ENCODE measurements around the gene SYT7. TPM values are rescaled to one million over a fixed set of nuclear protein-coding genes. Genes with fewer than 3 reads are reported as not detected.

Gene SYT7
- total and polyA plus RNA-seq, 2 of the 8 experiments (the other 6 are each of a cell fraction or from before 2014, with no cell fraction given) = 9.6 to 10.5 TPM

- no peak overlapping the region; the same call in none of the 2 replicates for H4K8ac ChIP-seq (ENCODE audit: extremely low read depth, insufficient read depth, low read length)
- no peak overlapping the region for H3K27ac ChIP-seq (ENCODE audit: low read depth, low read length)
- no peak overlapping the region for H2BK15ac ChIP-seq (ENCODE audit: low read length)
- peak overlapping the region; percentile 60; the same call in 1 of the 2 replicates for H2BK12ac ChIP-seq (ENCODE audit: low read depth, low read length)
- no peaks in the 10 kb centered on the region for H3K9me3 ChIP-seq (ENCODE audit: insufficient read depth in 2 of 2, low read depth in 1 of 2, low read length in 1 of 2)
- H3K36me3 ChIP-seq (ENCODE audit: control insufficient read depth in 2 of 4, insufficient read depth in 4 of 4, low read length in 3 of 4) = no peaks in the 10 kb centered on the region; a peak in 1 of 8 replicates
- H3K14ac ChIP-seq (ENCODE audit: insufficient read length) = no peak overlapping the region
- no peak overlapping the region; a peak in 1 of 7 replicates for H3K9ac ChIP-seq (replicated peaks in 1 of 4; ENCODE audit: extremely low read depth in 1 of 4, low read depth in 3 of 4, low read length in 3 of 4)
- H3K23me2 ChIP-seq (ENCODE audit: low read depth, low read length) = no peaks in the 10 kb centered on the region; the same call in 1 of the 2 replicates
- H3K18ac ChIP-seq (ENCODE audit: extremely low read depth, low read length) = peak overlapping the region; percentile 65; the same call in 1 of the 2 replicates
- H4K91ac ChIP-seq (replicated peaks; ENCODE audit: insufficient read length, low read length) = peak overlapping the region; percentile 61
- FAIRE-seq (no peak), DNase-seq (ENCODE audit: low read depth in 1 of 2, low spot score in 2 of 2) (peak in 1 of 2 experiments; percentile 66)
- H4K5ac ChIP-seq (ENCODE audit: insufficient read length, low read depth, low read length) = no peak overlapping the region
- no peak overlapping the region for H3K23ac ChIP-seq (ENCODE audit: insufficient read length)
- H3K56ac ChIP-seq (replicated peaks; ENCODE audit: insufficient read length, low read depth, low read length) = no peak overlapping the region
- H3K27me3 ChIP-seq (replicated peaks in 1 of 4; ENCODE audit: control insufficient read depth in 3 of 4, extremely low read depth in 1 of 4, insufficient read depth in 3 of 4, low read length in 3 of 4) = 0 out of 7 replicates have a peak, but pooled peaks cover 0 to 2% (median 0%) of the 10 kb centered on the region in 4 experiments
- peak overlapping the region; percentile 50 to 54 for H3K4me2 ChIP-seq (ENCODE audit: insufficient read depth in 1 of 2, low read depth in 2 of 2, low read length in 2 of 2)
- no peaks in the 10 kb centered on the region for H3K79me1 ChIP-seq (ENCODE audit: low read depth, low read length)
- no peak overlapping the region for H2AK5ac ChIP-seq (ENCODE audit: low read depth, low read length)
- WGBS, 2 experiments (ENCODE audit: extremely low coverage in 1 of 2, insufficient coverage in 1 of 2, insufficient read length in 1 of 2, insufficient replicate concordance in 2 of 2, low coverage in 1 of 2, low lambda C conversion rate in 2 of 2, missing lambda C conversion rate in 1 of 2) = 55% methylated on average over 19 of the region's 19 CpGs; no CpG with 5 or more reads in 1 of the 2 experiments
- CTCF ChIA-PET (ENCODE audit: partially characterized antibody) = interaction anchor here (0.6 to 57.8 kb wide), 12 partner anchors 11 to 172 kb away, joined by 3 to 2106 read pairs (median 4); partner anchors contain the start of gene LRRC10B
- H2AFZ ChIP-seq (ENCODE audit: low read length) = no peak overlapping the region
- peak overlapping the region; percentile 35; the same call in 1 of the 2 replicates for H2BK20ac ChIP-seq (ENCODE audit: low read length)
- no peaks in the 10 kb centered on the region for H3K79me2 ChIP-seq (ENCODE audit: control insufficient read depth in 1 of 2, insufficient read depth in 2 of 2, low read length in 2 of 2)
- no peak overlapping the region for H3K4me3 ChIP-seq (ENCODE audit: extremely low read depth in 1 of 4, insufficient read depth in 2 of 4, low read depth in 3 of 4, low read length in 4 of 4)
- no peak for TF ChIP-seq CHD1 (IDR thresholded peaks at IDR 0.05; ENCODE audit: low read depth, low read length)
- no peak for TF ChIP-seq CHD2 (IDR thresholded peaks at IDR 0.05; ENCODE audit: low read length)
- no peak for TF ChIP-seq CEBPB (IDR thresholded peaks at IDR 0.05; ENCODE audit: low read depth, low read length)
- no peak for TF ChIP-seq GTF2F1 (IDR thresholded peaks at IDR 0.05; ENCODE audit: borderline replicate concordance, low read depth, low read length)
- no peak for TF ChIP-seq KDM5A (IDR thresholded peaks at IDR 0.05; ENCODE audit: low read length)
- TF ChIP-seq MAX (IDR thresholded peaks at IDR 0.05) = 0 out of 2 replicates have a peak, but pooled peaks have one; percentile 19
- no peak for TF ChIP-seq PHF8 (conservative IDR thresholded peaks at IDR 0.05; ENCODE audit: low read depth, low read length)
- no peak for TF ChIP-seq TAF7 (optimal IDR thresholded peaks at IDR 0.05; ENCODE audit: borderline replicate concordance, low read depth, low read length)
- 0 out of 2 replicates have a peak, but pooled peaks have one; percentile 20 for TF ChIP-seq CREB1 (IDR thresholded peaks at IDR 0.05)
- TF ChIP-seq EP300 (IDR thresholded peaks at IDR 0.05; ENCODE audit: borderline replicate concordance in 1 of 2, low read depth in 2 of 2, low read length in 2 of 2) = no peak
- TF ChIP-seq KDM4A (IDR thresholded peaks at IDR 0.05; ENCODE audit: low read depth, low read length, severe bottlenecking) = no peak
- H4K20me1 ChIP-seq (replicated peaks in 1 of 2; ENCODE audit: control insufficient read depth in 1 of 2, insufficient read depth in 2 of 2, low read length in 2 of 2) = peaks cover 0 to 2% of the 10 kb centered on the region in 2 experiments
- peaks cover 0 to 23% (median 17%) of the 10 kb centered on the region in 4 experiments; a peak in 6 of 7 replicates for H3K4me1 ChIP-seq (replicated peaks in 1 of 4; ENCODE audit: control insufficient read depth in 3 of 4, insufficient read depth in 4 of 4, low read length in 3 of 4)
- POLR2A ChIA-PET (ENCODE audit: partially characterized antibody) = interaction anchor here (1.0 to 3.3 kb wide), 4 partner anchors 9 to 59 kb away, joined by 3 to 24 read pairs (median 8); partner anchors contain the start of genes CPSF7, LRRC10B and SDHAF2
- H2BK5ac ChIP-seq (ENCODE audit: low read depth, low read length) = peak overlapping the region; percentile 54
- no peak overlapping the region for H3K4ac ChIP-seq (replicated peaks; ENCODE audit: insufficient read length, low read depth, low read length)
- H2BK120ac ChIP-seq (replicated peaks; ENCODE audit: low read depth, low read length) = no peak overlapping the region
These were observed 92.1 kb downstream of the SYT7 start for GRCh38 chr11:61488651-61489291.

Measured in H1 (cell line).